IPS DF 19.7 (cell line): ENCODE results near the gene TXNDC12.
A peak's percentile ranks its signal among the peaks of the same experiment; 100 is the strongest.
"Not testable (repeated sequence)": the region's sequence is repeated elsewhere in the genome, so short reads cannot be mapped to it uniquely, and the experiment has no call there.

Source experiments
- DNase-seq: peaks from one replicate; pipeline ENCODE4 v3.0.0-alpha.2; 2013; ENCODE audit warnings: low read depth, low spot score

TXNDC12 gene

DNA sequence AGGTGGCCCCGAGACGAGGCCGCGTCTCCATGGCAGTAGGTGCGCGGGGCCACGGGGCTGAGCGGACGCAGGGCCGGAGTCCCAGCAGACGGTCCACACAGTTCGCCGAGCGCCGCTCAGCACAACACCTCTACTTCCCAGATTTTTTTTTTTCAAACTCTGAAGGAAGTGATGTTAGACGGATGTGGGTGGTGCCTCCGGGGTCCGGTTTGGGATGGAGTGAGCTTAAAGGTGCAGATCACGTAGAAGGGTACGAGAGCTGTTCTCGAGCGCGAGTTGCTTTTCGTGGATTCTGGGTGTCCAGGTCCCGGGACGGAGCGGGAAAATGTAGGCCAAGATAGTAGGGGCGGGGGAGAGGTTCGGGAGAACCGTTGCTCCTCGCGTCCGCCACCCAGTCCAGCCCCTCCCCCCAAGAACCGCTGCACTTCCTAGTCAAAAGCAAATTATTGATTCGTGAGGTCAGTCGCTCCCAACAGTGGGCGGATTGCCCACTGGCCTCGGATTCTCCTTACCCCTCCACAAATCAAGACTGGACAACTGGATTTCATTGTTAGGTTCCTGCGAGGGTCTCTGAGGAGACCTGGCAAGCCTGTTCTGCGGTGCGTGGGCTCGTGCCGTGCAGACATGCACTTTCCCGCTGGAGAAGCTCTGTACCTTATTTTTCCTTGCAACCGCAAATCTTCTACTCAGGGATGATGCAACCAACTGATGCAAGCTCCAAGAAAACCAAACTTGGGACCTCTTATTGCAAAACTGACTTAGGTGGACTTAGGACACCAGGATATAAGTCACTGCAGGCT is at the start of gene TXNDC12:
TXNDC12 (minus strand) TSS at position 126 of the 800 bp plus-strand sequence; CDS start at position 31, 95 bp downstream.
- peak; percentile 84 for DNase-seq

- DNase-seq: no peak
These were observed 47.5 kb upstream of the TXNDC12 start for GRCh38 chr1:52102336-52103013.

DNA sequence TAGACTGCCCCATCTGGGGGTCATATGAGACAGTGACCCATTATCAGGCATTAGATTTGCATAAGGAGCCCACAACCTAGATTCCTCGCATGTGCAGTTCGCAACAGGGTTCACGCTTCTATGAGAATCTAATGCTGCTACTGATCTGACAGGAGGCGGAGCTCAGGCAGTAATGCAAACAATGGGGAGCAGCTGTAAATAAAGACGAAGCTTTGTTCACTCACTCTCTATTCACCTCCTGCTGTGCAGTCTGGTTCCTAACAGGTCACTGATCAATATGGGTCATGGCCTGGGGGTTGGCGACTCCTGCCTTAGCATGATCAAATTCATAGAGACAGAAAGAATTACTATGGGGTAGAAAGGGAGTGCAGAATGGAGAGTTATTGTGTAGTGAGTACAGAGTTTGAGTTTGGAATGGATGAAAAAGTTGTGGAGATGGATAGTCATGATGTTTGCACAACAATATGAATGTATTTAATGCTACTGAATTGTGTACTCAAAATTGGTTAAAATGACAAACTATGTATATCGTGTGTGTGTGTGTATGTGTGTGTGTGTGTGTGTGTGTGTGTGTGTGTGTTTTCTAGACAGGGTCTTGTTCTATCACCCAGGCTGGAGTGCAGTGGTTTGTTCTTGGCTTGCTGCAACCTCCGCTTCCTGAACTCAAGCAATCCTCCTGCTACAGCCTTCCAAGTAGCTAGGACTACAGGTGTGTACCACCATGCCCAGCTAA is 43.3 kb upstream of the TXNDC12 start:
- no peak for DNase-seq

DNA sequence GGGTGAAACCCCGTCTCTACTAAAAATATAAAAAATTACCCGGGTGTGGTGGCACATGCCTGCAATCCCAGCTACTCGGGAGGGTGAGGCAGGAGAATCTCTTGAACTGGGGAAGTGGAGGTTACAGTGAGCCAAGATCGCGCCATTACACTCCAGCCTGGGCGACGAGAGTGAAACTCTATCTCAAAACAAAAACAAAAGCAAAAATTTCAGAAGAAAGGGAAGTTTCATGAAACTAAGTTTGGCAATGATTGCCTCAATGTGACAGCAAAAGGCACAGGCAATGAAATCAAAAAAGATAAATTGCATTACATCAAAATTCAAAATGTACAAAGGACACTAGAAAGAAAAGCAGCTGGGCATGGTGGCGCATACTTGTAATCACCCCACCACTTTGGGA is 41.2 kb upstream of the TXNDC12 start:
- DNase-seq: no peak

DNA sequence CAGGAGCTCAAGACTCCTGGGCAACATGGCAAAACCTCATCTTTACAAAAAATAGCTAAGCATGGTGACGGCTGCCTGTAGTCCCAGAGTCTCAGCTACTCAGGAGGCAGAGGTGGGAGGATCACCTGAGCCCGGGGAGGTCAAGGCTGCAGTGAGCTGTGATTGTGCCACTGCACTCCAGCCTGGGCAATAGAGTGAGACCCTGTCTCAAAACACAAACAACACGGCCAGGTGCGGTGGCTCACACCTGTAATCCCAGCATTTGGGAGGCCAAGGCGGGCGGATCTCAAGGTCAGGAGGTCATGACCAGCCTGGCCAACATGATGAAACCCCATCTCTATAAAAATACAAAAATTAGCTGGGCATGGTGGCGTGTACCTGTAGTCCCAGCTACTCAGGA is 39.3 kb upstream of the TXNDC12 start:
- not testable (repeated sequence) for DNase-seq

GRCh38 chr1:52087892-52088291 is 32.9 kb upstream of the TXNDC12 start:
- not testable (repeated sequence) for DNase-seq

DNA sequence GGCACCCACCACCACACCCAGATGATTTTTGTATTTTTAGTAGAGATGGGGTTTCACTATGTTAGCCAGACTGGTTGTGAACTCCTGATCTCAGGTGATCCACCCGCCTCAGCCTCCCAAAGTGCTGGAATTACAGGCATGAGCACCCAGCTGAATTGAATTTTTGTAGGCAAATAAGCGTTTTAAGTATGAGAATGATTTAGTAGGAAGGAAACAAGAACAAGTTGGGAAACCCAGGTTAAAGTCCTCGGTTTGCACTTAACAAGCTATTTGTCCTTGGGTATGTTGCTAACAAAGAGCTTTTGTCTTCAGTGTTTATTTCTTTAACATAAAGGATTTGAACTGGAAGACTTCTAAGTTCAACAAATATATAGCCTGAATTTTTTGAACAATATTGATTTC is 25.0 kb upstream of the TXNDC12 start:
- no peak for DNase-seq

DNA sequence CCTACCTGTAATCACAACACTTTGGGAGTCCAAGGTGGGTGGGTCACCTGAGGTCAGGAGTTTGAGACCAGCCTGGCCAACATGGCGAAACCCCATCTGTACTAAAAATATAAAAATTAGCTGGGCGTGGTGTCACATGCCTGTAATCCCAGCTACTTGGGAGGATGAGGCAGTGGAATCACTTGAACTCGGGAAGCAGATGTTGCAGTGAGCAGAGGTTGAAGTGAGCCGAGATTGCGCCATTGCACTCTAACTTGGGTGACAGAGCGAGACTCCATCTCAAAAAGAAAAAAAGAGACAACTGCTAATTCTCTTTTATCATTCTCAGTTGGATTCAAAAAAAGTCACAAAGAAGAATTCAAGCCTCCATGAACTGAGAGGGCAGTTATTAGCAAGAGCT is 22.3 kb upstream of the TXNDC12 start:
- DNase-seq: not testable (repeated sequence)

- no peak for DNase-seq
These were observed 17.3 kb upstream of the TXNDC12 start for GRCh38 chr1:52072291-52072690.

GRCh38 chr1:52070704-52071103 is 15.7 kb upstream of the TXNDC12 start:
- DNase-seq: no peak

DNA sequence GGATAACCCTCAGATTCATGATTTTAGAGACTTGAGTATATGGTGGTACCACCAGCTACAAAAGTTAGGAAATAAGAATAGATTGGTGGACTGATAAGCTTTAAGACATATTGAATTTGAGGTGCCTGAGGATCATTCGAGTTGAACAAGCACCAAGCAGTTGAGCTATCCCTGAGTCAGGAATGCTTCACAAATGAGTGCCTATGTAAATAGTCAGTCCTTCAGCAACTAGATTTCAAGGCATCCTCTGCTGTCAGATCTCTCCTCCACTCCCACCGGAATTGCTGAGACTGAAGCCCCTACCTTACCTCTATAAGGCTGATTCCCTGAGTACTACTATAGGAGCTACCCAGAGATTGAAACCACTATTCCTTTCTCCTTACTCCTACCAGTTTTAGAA is 8.2 kb upstream of the TXNDC12 start:
- DNase-seq: no peak

- DNase-seq: no peak
These were observed 5.8 kb upstream of the TXNDC12 start for GRCh38 chr1:52060822-52061221.

DNA sequence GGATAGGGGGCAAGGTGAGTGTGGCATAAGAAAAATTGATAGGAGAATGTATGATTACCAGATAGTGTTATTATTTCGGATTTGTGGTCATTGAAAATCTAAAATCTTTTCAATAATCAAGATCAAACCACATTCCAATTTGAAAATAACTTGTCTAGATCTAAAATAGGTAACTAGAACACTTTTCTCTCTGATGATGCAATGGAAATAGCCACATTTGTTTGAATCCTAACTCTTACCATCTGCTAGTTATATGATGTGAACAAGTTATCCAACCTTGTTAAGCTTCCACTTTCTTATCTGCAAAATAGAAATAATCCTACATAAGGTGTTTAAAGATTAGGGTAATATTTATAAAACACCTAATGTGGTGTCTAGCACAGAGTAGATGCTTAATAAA is 4.9 kb upstream of the TXNDC12 start:
- no peak for DNase-seq

- DNase-seq: no peak
These were observed 4.3 kb upstream of the TXNDC12 start for GRCh38 chr1:52059321-52059720.

GRCh38 chr1:52057876-52058415 is 3.0 kb upstream of the TXNDC12 start:
- no peak for DNase-seq

DNA sequence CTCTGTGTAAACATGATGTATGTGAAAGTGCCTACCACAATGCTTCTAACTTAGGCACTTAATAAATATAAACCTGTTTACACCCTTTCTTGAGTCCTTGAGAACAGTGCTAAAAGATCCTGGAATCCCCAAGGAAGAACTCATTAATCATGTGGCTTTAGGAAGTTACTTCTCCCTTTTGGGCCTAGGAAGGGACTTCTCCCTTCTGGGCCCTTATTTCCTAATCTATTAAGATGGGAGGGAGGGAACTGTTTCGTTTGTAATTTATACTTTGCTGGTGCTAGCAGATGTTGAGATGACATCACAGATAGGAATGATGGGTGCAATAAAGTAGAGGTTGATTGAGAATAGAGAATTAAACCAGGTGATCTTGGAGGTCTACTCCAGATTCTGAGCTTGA is 2.3 kb upstream of the TXNDC12 start:
- DNase-seq: no peak

- DNase-seq: no peak
These were observed 1.9 kb upstream of the TXNDC12 start for GRCh38 chr1:52056937-52057231.

DNA sequence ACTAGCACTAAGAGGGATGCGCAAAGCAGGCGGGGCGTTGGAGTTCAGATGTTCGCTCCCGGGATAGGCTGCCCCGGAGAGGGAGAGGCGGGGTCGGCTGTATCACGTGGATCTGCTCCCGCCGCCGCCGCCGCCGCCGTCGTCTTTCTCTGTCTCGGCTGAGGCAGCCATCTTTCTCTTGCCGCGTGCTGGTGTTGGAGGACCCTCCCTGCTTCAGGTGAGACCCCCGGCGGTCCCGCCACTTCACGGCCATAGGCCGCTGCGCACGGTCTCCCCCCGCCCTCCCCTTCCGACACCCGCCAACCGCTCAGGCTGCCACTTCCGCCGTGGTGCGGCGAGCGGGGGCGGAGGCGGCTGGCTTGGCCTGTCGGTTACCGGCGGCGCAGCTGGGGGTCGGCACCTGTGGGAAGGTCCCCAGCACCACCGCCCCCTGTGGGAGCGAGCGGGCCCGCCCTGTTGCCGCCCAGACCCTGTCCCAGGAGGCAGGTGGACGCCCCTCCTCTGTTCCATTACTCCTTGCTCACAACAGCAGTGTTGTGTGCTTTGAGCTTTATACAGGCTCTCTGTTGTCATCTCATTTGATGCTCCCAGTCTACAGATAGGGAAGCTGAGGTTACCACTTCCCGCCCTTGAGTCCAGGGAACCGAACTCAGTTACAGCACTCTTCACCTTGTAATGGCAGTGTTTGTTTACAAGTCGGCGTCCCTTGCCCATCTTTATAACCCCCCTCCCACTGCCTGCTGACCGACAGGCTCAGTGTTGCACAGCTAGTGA is 1.4 kb upstream of the TXNDC12 start, which contains the start of gene BTF3L4:
BTF3L4 (plus strand) TSS at position 133 of the 774 bp plus-strand sequence. CDS start 3,553 bp downstream, outside the sequence.
- DNase-seq: peak; percentile 87

GRCh38 chr1:52055866-52056162 is 823 bp upstream of the TXNDC12 start:
- no peak for DNase-seq

GRCh38 chr1:52054496-52055065 is 410 bp downstream of the TXNDC12 start:
- DNase-seq: no peak

DNA sequence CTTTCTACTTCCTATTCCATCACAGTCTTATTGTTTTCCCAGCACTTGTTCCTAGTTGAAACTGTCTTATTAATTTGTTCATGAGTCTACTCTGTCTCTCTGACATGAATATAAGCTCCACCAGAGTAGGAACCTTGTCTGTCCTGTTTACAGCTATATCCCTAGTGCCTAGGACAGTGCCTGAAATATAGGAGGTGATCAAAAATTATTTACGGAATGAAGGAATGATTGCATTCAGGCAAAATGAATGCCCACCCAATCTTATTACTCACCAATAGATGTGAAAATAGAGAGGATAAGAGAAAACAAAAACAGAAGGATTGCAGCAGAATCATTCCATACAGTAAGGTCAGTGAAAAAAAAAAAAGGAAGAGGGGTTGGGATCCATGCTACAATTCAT is 1.1 kb downstream of the TXNDC12 start:
- DNase-seq: no peak
